GM10847 (cell line): Measurements from ENCODE around the gene LRP1.

ENCODE experiments used
- POLR2A ChIP-seq: IDR thresholded peaks from 2 replicates; pipeline ENCODE4 v1.6.1; 2011; ENCODE audit not compliant: insufficient read length; ENCODE audit errors: extremely low read depth

The LRP1 gene

DNA sequence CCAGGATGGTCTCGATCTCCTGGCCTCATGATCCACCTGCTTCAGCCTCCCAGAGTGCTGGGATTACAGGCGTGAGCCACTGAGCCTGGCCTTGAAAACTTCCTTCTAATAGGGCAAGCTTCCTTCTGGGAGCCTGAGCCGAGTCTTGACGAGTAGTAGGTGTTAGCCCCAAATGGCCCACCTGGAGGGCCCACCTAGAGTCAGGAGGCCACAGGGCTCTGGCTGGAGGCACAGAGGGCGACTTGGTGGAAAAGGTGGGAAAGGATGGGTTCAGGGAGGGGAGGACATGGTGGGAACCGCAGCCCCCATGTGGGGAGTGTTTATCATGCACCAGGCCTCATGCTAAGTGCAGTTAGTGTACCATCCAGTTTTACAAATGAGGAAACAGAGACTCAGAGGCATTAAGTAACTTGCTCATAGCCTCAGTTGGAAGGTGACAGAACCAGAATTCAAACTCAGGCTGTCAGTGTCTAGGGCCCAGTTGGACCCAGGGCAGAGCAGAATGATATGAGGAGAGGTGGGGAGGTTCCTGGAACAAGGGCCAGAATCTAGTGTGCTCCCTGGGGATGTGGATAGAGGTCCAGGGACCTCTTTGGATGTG, 22.2 kb downstream of the LRP1 start:
- TF ChIP-seq POLR2A, result no peak

DNA sequence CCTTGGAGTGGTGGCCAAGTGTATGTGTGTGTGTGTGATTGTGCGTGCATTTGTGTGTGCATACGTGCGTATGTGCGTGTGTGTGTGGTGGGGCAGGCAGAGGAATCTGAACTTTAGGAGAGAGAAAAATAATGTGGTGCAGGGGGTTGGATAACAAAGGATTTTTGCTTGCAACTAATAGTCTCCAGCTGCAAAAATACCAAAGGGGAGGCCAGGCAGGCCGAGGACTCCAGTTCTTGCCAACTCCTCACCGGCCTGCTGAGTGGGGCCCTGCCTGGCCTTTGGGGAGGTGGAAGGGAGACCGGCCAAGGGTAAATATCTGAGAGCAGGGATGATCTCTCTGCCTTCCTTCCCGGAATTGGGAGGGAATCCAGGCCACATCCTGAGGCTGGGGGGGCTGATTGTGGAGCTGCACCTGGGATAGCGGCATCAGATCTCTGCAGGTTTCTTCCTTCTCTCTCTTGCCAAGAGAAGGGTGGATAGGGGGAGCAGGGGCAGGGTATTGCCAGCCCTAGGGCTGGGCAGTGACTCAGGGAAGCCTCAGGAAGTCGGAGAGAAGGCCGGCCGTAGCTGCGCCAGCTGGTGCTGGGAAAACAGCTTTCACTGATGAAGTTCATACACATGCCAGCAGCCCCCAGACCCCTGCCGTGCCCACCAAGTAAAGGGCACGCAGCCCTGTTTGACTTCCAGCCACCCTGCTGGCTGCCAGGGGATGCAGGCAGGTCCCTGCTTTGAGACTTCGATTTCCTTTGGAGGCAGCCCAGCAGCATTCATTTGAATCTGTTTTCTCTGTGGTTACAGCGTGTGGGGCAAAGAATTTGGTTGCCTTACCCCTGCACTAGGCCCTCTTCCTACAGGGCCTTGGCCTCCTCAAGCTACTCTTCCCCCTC, 23.7 kb downstream of the LRP1 start:
- TF ChIP-seq POLR2A, result no peak

DNA sequence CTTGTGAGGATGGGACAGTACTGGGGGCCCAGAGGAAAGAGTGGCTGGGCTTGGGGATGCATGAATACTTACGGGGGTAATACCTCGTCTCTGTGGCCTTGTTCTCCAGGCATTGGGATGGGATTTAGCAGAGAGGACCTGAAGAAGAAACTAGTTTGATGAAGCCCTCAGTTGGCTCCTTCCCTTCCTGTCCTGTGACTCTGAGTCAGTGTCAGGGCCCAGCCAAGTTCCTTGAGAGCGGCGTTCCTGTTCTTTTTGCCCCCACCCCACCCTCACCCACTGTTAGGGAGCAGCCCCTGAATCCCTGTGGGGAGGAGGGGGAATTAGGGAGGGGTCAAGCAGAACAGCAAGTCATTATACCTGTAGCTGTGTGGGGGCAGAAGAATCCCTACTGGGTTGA, 24.4 kb downstream of the LRP1 start:
- TF ChIP-seq POLR2A, result no peak

DNA sequence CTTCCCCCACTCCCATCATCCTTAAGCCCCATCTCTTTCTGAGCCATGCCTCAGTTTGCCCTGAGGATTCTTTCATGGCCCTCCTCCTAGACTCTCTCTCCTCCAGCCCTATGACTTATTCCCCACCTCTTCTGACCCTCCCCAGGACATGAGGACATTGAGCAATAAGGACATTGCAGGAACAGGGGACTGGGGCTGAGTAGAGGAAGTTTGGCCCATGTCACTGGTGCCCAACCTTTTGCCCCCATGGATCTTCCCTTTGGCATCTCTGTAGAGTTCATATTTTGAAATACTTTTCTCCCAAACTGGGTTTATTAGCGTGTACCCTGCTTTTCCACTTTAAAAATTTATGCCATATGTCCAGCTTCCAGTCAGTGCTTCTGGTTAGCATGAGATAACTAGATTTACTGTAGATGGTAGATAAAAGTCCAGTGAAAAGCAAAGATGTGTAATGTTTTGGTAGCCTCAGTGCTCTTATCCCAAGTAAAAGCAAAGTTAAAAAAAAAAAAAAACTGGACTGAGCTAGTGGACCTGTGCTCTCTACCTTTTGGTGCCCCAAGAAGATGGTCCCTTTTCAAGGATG, 25.2 kb downstream of the LRP1 start:
- TF ChIP-seq POLR2A, result no peak

DNA sequence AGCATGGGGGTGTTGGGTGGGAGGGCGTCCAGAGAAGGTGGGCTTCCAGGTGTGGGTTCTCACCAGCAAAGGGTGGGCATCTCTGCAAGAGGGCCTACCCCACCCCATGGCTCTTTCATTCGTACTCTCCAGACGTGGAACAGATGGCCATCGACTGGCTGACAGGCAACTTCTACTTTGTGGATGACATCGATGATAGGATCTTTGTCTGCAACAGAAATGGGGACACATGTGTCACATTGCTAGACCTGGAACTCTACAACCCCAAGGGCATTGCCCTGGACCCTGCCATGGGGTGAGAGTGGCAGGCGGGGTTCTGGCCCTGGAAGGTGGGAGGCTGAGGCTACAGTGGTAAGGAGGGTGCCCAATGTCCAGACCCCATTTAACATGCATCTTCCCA, 25.8 kb downstream of the LRP1 start:
- TF ChIP-seq POLR2A, result no peak

DNA sequence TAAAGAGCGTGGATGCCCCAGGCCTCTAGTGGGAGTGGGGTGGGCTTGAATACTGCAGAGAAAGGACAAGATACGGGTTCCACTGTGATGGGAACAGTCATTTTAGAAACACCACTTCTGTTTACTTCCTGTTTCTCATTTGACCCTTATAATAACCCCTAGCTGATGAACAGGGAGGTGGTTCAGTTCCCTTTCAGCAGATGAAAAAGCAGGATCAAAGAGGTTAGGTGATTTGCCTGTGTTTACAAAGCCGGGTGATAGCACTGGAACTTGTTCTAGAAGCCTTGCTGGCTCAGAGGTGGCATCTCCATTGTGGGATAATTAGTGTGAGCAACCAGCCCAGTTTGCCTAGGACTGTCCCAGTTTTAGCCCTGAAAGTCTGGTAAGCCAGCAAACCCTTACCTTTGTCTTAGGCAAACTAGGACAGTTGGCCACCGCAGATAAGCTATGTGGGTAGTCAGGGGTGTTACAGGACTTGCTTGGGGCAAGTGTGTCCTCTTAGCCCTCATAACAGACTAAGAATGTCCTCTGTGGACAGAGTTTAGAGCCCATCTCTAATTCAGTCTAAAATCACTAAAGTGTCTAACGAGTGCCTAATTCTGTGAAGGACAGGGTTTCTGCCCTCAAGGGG, 26.6 kb downstream of the LRP1 start:
- no peak for TF ChIP-seq POLR2A

DNA sequence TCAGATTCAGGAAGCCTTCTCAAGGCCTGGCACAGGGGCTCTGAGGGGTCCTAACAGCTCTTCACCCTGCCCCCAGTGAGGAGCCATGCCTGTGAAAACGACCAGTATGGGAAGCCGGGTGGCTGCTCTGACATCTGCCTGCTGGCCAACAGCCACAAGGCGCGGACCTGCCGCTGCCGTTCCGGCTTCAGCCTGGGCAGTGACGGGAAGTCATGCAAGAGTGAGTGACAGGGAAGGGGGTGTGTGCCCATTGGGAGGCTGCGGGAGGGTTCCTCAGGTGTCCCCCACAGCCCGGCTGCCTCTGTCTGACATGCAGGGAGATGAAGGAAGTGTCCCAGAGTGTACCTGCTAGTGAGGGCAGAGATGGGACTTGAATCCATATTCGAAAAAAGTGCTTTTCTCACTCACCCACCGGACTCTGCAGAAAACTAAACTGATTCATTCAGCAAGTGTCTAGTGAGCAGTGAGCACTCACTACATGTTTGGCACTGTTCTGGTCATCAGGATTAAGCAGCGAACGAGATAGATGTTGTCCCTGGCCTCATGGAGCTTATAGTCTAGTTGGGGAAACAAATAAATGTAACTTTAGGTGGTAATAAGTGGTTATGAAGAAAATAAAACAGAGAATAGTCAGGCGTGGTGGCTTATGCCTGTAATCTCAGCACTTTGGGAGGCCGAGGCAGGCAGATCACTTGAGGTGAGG, 28.6 kb downstream of the LRP1 start:
- no peak for TF ChIP-seq POLR2A

DNA sequence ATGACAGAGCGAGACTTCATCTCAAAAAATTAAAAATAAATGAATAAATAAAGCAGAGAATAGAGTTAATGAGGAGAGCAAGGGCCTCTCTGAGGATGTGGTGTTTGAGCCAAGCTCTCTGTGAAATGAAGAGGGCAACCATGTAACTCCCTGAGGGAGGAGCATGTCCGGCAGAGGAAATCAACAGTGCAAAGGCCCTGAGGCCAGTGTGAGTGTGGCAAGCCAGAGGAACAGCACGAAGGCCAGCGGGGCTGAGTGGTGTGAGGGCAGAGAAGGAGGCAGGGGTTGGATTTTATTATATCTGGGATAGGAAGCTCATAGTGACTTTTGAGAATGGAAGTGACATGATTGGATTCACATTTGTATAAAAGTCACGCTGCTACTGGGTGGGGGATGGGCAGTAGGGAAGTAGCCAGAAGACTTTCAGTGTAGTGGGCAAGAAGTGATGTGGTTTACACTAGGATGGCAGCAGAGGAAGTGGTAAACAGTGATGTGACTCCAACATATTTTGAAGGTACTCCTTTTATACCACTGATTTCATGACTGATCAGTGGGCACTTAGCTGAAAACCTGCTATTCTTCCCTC, 29.4 kb downstream of the LRP1 start:
- no peak for TF ChIP-seq POLR2A

DNA sequence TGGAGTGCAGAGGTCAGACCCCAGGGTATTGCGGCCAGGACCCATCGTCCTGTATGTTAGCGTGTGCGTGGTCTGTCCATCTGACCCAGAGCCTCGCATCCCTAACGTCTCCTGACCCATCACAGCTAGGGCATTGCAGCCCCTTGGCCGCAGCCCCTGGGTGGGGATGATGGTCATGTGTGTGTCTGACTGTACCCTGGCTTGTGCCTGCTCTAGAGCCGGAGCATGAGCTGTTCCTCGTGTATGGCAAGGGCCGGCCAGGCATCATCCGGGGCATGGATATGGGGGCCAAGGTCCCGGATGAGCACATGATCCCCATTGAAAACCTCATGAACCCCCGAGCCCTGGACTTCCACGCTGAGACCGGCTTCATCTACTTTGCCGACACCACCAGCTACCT, 29.9 kb downstream of the LRP1 start:
- no peak for TF ChIP-seq POLR2A

DNA sequence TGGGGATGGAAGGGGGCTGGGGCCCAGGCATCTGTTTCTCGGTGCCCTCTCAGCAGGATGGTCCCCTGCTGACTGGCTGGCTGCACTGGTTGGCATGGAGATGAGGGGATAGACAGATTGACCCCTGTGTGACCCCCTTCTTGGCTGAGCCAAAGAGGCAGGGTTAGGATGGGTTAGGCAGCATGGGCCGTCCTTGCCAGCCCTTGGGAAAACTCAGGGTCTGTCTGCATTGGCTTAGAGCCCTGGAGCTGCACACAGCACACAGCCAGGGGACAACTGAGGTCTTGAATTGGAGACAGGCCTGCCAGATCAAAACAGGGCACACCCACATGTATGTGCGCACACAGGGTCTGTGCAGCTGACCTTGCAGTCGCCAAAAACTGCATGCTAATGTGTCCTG, 30.4 kb downstream of the LRP1 start:
- TF ChIP-seq POLR2A, result no peak

DNA sequence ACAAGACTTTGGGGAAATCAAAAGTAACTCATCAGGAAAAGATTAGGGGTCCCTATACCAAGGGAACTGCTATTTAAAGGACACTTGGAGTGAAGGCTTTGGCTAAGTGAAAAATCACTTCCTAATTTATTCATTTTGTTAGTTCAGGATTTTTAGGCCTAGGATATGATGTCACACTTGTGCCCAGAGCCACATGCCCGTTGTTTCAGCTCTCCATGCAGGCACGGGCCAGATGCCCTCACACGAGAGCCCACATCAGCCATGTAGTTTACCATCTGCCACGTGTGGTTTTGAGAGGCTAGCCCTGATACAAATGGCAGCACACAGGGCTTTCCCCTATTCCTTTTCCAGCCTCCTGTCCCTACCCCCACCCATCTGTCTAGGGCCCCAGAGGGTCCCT, 31.0 kb downstream of the LRP1 start:
- no peak for TF ChIP-seq POLR2A

DNA sequence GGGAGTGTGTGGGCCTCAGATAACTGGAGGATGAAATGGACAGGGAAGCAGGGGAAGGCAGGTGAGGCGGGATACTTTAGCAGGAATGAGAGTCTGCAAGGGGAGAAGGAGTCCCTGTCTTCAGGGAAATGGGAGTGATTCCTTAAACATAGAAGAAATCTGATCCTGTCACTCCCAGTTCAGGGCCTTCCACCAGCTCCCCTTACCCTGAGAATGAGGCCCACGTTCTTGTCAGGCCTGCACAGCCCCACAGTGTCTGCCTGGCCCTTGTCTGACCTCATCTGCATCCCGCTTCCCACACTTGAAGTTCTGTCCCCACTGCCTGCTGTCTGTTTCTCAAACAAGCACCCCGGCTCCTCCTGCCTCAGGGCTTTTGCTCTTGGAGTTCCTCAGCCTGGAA, 31.8 kb downstream of the LRP1 start:
- TF ChIP-seq POLR2A, result no peak

DNA sequence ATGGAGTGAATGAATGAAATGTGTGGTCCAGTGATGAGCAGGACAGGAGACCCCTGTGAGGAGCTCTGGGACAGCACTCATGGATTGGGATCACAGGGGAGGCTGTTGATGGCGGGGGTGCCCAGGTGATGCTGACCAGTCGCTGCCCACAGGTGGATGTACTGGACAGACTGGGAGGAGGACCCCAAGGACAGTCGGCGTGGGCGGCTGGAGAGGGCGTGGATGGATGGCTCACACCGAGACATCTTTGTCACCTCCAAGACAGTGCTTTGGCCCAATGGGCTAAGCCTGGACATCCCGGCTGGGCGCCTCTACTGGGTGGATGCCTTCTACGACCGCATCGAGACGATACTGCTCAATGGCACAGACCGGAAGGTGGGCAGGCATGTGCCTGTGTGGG, 32.5 kb downstream of the LRP1 start:
- TF ChIP-seq POLR2A, result no peak

DNA sequence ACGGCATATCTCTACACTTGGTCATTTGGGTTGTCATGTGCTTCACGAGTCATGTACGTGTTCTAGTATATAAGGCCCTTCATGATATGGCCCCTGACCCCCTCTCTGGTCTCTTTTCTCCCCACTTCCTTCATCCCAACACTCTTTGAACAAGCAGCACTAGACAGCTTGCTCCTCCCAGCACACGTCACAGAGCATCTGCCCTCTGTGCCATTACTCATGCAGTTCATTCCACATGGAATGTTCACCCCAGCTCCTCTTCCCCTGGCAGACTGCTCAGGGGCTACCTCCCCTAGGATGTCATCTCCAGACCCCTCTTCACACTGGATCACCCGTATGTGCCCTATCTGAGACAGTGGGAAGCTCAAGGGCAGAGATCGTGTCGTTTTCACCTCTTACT, 33.2 kb downstream of the LRP1 start:
- no peak for TF ChIP-seq POLR2A

DNA sequence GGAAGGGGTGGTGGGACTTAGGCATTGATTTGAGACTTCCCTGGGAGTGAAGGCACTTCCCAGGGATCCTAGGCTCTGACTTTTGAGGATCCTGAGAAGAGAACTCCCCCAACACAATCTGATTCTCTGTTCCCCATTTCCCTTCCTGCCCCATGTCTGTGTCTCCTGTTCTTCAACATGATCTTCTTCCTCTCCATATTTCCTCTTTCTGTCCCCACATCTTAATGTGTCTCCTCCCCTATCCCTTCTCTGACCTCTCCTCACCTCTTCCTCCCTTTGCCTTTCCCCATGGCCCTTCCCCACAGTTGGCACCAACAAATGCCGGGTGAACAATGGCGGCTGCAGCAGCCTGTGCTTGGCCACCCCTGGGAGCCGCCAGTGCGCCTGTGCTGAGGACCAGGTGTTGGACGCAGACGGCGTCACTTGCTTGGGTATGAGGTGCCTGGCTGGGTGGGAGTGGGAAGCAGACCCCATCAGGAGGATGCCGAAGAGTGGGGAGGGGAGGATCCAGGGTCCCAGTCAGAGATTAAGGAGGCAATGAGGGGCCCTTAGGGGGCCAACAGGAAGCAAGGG, 34.4 kb downstream of the LRP1 start:
- no peak for TF ChIP-seq POLR2A
